Mesenteric fat pad (tissue), 1 donor: ENCODE data around the gene HBD. TPM values are rescaled to one million over a fixed set of nuclear protein-coding genes. Genes with fewer than 3 reads are reported as not detected.
"Not testable (repeated sequence)": the region's sequence is repeated elsewhere in the genome, so short reads cannot be mapped to it uniquely, and the experiment has no call there.

Experiments
- DNase-seq: peaks from one replicate; pipeline ENCODE4 v3.0.0-alpha.2; 2020; ENCODE audit warnings: low spot score
- total RNA-seq: library from RNA; stranded (reverse); fragmentation: NEBNext Ultra II Directional; extraction: Animal tissue kit (Norgen Biotek cat#: 25700); gene quantifications from one replicate; pipeline ENCODE4 v1.2.1, GENCODE V29; 2021
- donor health status: DM: yes; HTN: yes; CAD: no.

HBD gene
- total RNA-seq, 1 donor from 2014 or later, result 0.80 TPM

DNA sequence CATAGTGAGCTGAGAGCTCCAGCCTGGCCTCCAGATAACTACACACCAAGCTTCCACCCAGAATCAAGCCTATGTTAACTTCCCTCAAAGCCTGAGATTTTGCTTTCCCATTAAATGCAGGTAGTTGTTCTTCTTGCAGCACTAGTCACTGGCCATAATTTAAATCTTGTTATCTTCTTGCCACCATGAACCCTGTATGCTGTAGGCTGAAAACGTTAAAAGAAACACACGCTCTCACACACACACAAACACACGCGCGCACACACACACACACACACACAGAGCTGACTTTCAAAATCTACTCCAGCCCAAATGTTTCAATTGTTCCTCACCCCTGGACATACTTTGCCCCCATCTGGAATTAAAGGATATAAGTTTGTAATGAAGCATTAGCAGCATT lies 19.2 kb upstream of the HBD start:
- DNase-seq, result not testable (repeated sequence)

DNA sequence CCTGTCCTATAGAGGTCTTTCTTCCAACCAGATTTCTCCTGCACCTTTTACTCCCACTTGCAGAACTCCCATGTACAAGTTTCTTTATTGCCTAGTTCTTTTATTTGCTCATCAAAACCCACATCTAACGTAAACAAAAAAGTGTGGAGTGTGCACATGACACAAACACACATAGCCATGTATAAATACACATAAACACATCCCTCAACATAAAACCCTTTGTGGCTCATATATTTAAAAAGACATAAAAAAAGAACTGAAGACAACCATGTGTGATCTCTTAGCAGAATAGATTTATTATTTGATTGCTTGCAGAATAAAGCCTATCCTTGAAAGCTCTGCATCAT lies 18.6 kb upstream of the HBD start:
- DNase-seq, result no peak

DNA sequence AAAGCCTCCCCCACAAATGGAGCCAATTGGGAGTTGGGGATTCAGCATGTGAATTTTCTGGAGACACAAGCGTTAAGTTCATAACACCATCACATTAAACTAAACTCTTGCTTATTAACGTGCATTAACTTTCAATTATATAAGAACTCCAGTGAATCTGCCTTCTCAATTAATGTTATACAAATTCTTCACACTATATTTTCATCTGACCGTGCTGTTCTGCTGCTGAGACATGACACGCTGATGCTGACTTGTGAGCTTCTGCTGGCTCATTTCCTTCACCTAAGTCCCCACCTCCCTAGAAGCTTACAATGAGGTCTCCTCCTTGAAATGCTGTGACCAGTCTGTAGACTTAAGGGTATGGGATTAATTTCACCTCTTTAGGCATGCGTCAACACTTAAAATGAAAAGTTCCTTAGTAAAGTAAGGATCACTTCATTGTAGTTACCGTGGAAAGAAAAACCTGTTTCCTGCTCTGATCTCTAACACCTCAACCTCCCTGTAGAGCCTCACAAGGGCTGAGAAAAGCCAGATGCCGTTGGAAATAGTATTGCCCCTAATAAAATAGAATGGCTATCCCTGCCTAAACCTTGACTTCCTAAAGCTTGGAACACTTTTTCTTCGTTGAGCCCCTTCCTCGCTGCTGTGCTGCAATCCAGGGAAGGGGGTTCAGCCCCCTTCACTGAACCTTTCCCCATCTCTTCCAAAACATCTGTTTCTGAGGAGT lies 18.1 kb upstream of the HBD start:
- DNase-seq, result no peak

DNA sequence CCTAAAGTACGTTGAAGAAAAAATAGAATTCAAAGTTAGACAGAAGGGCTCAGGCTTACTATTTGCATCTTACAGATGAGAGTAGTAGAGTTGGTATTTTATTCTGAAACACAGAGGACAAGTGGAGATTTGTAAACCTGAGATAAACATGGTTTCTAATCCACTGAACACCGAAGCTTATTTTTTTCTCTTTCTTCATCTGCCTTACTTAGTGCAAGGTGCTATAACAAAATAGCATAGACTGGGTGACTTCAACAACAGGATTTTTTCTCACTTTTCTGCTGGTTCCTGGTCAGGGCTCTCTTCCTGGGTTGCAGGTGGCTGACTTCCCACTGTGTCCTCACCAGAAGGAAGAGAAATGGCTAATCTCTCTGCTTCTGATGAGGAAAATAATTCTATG lies 17.5 kb upstream of the HBD start:
- DNase-seq, result no peak

DNA sequence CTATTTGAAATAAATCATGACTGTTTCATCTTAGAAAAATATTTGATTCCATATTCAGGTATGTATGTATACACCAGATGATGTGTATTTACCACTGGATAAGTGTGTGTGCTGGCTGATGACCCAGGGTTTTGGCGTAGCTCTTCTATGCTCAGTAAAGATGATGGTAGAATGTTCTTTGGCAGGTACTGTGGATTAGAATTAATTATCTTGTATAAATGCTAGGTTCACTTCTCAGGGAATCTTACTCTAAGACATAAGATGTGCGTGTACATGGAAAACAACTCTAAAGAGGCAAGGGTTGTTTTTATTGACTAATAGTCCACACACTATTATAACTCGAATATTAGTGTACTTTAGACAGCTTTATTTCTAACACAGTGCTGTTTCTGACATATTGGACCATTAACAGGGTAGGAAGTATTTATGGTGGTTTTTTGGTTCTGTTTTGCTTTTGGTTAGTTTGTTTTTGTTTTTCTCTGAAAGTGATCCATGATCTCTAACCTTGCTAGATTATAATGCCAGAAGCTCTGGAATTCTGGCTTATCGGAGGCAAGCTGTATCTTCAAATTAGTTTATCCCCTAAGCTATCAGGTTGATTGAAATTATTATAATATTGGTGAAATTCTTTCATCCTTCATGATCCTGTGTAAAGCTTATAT lies 16.4 kb upstream of the HBD start:
- no peak for DNase-seq

DNA sequence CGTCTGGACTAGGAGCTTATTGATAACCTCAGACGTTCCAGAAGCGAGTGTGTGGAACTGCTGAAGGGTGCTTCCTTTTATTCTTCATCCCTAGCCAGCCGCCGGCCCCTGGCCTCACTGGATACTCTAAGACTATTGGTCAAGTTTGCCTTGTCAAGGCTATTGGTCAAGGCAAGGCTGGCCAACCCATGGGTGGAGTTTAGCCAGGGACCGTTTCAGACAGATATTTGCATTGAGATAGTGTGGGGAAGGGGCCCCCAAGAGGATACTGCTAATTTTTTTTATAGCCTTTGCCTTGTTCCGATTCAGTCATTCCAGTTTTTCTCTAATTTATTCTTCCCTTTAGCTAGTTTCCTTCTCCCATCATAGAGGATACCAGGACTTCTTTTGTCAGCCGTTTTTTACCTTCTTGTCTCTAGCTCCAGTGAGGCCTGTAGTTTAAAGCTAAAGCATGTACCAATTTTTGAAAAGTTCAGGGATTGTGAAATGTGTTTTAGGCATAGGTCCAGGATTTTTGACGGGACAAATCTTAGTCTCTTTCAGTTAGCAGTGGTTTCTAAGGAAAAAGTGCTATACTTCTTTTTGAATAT lies 15.6 kb upstream of the HBD start, which contains the start of gene HBG1:
TSS of gene HBG1 (minus strand) at position 51 of the 590 bp plus-strand sequence. CDS start 53 bp downstream, outside the sequence.
- not testable (repeated sequence) for DNase-seq

DNA sequence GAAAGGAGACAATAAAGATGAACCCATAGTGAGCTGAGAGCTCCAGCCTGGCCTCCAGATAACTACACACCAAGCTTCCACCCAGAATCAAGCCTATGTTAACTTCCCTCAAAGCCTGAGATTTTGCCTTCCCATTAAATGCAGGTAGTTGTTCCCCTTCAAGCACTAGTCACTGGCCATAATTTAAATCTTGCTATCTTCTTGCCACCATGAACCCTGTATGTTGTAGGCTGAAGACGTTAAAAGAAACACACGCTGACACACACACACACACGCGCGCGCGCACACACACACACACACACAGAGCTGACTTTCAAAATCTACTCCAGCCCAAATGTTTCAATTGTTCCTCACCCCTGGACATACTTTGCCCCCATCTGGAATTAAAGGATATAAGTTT lies 14.2 kb upstream of the HBD start:
- DNase-seq, result not testable (repeated sequence)

DNA sequence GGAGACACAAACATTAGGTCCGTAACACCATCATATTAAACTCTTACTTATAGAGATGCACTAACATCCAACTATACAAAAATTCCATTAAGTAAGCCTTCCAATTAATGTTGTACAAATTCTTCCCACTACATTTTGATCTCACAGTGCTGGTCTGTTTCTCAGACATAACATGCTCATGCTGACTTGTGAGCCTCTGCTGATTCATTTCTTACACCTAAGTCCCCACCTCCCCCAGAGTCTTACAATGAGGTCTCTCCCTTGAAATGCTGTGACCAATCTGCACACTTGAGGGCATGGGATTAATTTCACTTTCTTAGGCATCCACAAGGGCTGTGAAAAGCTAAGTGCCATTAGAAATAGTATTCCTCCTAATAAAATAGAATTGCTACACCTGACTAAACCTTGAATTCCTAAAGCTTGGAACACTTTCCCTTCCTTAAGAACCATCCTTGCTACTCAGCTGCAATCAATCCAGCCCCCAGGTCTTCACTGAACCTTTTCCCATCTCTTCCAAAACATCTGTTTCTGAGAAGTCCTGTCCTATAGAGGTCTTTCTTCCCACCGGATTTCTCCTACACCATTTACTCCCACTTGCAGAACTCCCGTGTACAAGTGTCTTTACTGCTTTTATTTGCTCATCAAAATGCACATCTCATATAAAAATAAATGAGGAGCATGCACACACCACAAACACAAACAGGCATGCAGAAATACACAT lies 13.3 kb upstream of the HBD start:
- no peak for DNase-seq

DNA sequence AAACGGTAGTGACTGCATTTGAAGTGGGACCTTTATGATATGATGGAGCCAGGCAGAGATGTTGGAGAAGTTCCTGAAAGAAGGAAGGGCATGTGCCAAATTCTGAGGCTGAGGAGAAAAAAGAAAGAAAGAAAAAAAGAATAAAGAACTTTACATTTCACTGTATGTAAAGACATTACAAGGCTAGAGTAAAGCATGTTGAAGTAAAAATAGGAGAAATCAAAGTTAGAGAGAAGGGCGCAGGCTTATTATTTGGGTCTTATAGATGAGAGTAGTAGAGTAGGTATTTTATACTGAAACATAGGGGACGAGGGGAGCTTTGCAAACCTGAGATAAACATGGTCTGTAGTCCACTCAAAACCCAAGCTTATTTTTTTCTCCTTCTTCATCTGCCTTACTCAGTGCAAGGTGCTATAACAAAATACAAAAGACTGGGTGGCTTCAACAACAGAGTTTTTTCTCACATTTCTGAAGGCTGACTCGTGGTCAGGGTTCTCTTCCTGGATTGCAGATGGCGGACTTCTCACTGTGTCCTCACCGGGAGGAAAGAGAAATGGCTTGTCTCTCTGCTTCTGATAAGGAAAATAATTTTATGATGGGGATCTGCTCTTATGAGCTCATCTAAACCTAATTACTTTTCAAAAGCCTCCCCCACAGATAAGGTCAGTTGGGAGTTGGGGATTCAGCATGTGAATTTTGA lies 12.6 kb upstream of the HBD start:
- DNase-seq, result no peak

DNA sequence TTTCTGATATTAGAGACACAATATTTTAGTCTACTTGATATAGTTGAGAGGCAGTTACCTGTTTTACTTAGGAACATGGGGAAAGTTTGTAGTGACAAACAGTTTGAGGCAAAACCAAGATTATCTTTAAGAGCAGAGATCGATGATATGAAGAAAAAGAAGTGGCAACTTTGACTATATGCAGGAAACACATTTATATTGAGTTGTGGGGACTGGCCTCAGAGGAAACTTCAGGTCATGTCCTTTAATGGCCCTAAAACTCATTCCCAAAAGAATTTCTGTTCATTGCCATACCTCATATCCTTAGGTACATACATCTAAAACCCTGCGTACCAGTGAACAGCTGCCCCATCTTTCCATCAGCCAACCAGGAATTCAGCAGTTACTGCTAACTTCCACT lies 10.9 kb upstream of the HBD start:
- DNase-seq, result no peak

DNA sequence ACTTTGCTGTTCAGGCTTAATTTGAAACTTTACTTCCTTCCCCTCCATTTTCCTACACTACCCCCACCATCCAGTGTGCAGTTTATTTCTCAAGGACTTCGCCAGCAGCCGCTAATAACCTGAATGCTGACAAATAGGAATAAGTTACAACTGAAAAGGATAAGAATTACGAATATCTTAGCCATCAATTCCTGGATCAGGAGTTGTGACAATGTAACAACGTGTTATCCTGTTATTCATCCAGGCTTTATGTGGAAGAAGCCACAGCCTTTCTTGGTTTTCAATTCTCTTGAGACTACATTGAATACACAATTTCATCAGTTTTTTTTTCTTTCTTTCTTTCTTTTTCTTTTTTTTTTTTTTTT lies 9.5 kb upstream of the HBD start:
- DNase-seq, result no peak

DNA sequence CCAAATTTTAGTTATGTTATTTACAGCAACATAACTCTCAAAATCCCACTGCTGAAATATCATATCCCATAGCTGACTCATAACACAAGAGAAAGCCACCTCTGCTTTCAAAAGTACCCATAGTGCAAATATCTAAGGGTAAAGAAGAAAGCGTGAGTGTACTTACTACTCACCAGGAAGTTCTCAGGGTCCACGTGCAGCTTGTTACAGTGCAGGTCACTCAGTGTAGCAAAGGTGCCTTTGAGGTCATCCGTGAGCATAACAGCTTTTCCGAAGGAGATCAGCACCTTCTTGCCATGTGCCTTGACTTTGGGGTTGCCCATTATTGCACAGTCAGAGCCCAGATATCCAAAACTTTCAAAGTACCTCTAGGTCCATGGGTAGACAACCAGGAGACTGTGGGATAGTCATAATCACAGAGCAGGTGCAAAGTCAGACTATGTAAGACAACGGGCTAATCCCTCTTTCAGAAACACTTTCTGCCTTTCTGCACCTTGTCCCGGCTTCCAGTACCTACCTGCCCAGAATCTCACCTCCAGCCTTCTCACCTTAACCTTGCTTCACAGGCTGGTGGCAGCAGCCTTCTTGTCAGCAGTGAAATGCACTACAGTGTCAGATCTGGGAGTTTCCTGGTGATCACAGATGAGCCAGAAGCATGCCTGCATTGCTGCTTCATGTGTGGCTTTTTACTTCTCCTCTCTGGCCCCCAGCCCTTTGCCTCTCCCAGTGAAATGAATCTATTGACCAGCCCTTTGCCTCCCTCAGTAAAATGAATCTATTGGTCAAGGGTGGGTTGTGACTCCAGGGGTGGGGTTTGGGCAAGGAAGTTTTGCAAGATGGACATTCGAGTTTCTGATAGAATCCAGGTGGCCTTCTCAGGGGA lies 8.9 kb upstream of the HBD start:
- no peak for DNase-seq

DNA sequence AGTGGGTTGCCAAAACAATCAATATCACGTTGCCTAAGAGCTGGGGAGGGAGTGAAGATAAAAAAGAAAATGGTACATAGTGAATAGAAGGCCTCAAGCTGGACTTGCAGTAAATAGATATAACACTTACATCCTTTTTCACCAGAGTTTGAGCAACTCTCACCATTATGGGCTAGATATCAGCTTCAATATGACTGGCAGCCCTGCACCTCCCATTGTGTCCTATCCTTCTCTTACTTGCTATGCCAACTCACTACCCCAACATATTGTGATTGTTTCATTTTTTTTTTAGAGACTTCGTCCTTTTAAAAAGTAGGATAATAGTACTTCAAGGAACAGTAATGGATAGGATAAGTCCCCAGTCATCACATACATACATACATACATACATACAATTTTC lies 7.9 kb upstream of the HBD start:
- no peak for DNase-seq

DNA sequence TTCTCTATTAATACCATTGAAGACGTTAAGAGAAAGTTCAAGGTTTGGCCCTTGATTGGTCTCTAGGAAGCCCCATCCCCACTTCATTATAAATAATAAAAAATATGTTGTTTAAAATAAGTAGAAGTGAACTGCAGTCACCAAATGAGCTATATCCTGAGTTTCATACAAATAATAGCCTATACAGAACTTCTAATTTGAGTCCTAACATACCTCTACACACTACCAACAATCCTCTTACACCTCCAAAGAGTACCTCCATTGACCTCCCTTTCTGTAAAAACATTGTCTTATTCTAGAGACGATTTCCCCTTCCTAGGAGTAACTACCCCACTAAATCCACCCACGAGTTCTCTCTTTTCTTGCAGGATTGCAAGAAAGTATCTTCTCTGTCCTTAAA lies 7.2 kb upstream of the HBD start:
- DNase-seq, result no peak

DNA sequence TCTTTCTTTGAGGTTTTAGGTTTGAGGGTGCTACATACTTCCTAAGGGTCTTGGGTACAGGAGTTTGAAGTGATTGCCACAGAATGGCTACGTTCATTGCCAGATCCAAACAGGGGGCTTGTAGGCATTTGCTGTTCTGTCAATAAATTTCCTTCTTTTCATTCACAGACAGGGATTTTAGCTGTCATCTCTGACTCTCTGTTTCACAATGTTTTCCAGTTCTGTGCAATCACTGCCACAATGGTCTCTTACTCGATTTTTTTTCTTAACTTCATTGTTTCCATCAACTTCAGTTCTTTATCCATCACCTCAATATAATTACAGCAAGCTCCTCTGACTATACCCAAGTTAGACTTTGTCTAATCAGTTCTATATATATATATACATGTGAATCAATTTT lies 6.2 kb upstream of the HBD start:
- DNase-seq, result no peak

DNA sequence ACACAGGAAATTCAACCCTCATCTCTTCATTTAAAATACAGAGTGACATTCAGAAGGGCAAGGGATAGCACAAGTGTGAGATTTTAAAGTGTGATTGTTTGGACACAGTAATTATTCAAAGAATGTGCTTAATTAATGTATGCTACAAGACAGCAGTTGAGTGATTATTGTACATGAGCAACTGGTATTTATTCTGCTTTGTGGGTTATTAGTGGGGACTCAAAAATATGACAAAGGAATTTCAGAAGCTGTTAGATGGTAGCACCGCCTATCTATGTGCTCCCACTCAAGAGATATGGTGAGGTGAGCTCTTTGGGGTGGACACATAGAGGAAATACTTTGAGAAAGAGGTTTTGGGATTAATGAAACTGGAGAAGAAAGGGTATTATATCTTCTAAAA lies 5.8 kb upstream of the HBD start:
- no peak for DNase-seq

DNA sequence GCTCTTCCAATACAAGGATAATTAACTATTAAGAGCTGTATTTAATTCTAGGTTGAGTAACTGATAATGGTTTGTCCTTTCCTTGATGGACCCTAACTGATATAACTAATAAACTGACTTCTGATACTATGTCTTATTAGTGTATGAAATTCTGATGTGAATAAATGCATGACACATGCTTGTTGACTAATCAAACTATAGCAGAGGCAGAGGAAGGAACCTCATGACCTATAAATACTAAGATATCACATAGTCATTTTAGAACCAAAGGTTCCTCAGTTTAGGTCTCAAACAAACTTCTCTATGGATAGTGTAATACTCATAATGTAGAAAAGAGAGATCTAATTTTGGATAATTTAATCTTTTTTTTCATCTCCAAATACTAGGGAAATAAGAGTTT lies 4.8 kb upstream of the HBD start:
- no peak for DNase-seq

DNA sequence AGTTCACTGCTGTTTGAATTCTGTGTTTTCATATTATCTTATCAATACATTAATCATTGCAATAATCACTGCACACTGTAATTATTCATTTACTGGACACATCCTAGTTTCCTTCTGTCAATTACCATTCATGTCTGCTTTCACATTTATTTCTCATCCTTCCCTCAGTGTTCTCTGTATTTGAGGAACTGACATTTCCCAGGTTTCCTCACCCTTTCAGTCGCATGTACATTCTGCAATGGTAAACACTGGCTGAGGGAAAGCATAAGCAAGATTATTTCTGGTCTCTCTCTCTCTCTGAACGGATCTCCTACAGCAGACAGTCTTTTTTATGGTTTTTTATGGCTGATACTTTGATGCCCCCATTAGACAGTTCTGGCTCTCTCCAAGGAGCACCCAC lies 4.2 kb upstream of the HBD start:
- no peak for DNase-seq

DNA sequence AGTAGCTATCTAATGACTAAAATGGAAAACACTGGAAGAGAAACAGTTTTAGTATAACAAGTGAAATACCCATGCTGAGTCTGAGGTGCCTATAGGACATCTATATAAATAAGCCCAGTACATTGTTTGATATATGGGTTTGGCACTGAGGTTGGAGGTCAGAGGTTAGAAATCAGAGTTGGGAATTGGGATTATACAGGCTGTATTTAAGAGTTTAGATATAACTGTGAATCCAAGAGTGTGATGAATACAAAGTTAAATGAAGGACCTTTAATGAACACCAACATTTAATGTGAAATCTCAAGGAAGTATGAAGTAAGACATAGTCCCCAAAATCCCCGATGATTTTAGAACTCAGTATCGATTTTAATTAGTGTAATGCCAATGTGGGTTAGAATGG lies 3.1 kb upstream of the HBD start:
- no peak for DNase-seq

DNA sequence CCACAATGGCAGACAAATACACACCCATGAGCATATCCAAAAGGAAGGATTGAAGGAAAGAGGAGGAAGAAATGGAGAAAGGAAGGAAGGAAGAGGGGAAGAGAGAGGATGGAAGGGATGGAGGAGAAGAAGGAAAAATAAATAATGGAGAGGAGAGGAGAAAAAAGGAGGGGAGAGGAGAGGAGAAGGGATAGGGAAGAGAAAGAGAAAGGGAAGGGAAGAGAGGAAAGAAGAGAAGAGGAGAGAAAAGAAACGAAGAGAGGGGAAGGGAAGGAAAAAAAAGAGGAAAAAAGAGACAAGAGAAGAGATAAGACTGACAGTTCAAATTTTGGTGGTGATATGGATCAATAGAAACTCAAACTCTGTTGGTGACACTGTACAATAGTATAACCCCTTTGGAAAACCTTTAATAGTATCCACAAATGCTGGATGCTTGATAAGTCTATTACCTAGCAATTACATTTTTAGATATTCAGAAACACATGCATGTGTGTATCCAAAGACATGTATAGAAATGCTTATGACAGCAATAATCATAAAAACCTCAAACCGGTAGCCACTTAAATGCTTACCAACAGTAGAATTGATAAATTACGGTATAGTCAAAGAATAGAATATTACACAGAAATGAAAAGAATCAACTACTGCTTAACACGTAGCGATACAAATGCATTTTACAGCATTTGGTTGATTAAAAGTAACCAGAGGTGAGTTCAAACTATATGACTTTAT lies 1.2 kb upstream of the HBD start:
- DNase-seq, result no peak
